ENCODE data around the gene APH1B.

The APH1B gene

GRCh38 chr15:63344731-63345390, 67.5 kb downstream of the APH1B start:
- no peak overlapping the region for H3K9ac ChIP-seq
- H3K36me3 ChIP-seq = no peaks in the 10 kb centered on the region
- H4K20me1 ChIP-seq = no peaks in the 10 kb centered on the region; a peak in 1 of 22 replicates
- no peak for TF ChIP-seq Cebpa-rat (IDR thresholded peaks at IDR 0.05)
- H3K4me2 ChIP-seq = peak overlapping the region in 8 of 11 experiments; percentile 26 to 72 (median 60); a peak in 14 of 22 replicates
- 0 out of 22 replicates have a peak, but pooled peaks cover 0 to 9% (median 0%) of the 10 kb centered on the region in 11 experiments for H3K27me3 ChIP-seq
- H3K4me3 ChIP-seq = no peak overlapping the region
- no peaks in the 10 kb centered on the region for H3K9me3 ChIP-seq (replicated peaks in 1 of 11)
- H3K4me1 ChIP-seq = peaks cover 36 to 66% (median 57%) of the 10 kb centered on the region in 10 experiments
- H3K27ac ChIP-seq = no peak overlapping the region

- Histone ChIP-seq H3K9me3 (replicated peaks in 1 of 11) (no peaks in the 10 kb centered on the region), H3K36me3 (no peaks in the 10 kb centered on the region), H3K4me3 (no peak overlapping the region), H3K4me2 (peak overlapping the region in 8 of 11 experiments; percentile 3 to 65 (median 58); a peak in 12 of 22 replicates), H3K9ac (no peak overlapping the region), H3K27ac (no peak overlapping the region), H3K4me1 (peaks cover 36 to 66% (median 57%) of the 10 kb centered on the region in 10 experiments), H4K20me1 (no peaks in the 10 kb centered on the region), H3K27me3 (0 out of 22 replicates have a peak, but pooled peaks cover 0 to 9% (median 0%) of the 10 kb centered on the region in 11 experiments)
- TF ChIP-seq Cebpa-rat (IDR thresholded peaks at IDR 0.05) = no peak
Observed at GRCh38 chr15:63345391-63345752, 68.0 kb downstream of the APH1B start.

- Histone ChIP-seq H4K20me1 (no peaks in the 10 kb centered on the region), H3K4me1 (peaks cover 36 to 66% (median 57%) of the 10 kb centered on the region in 10 experiments), H3K4me2 (peak overlapping the region; percentile 57 to 83 (median 75))
Observed at GRCh38 chr15:63347074-63347857, 69.9 kb downstream of the APH1B start.

GRCh38 chr15:63348392-63348791, 71.0 kb downstream of the APH1B start:
- Histone ChIP-seq H4K20me1 (no peaks in the 10 kb centered on the region), H3K27me3 (0 out of 22 replicates have a peak, but pooled peaks cover 0 to 9% (median 0%) of the 10 kb centered on the region in 11 experiments), H3K9me3 (replicated peaks in 1 of 11) (no peaks in the 10 kb centered on the region), H3K4me3 (no peak overlapping the region), H3K9ac (peak overlapping the region in 9 of 11 experiments; percentile 25 to 68 (median 54); a peak in 11 of 22 replicates), H3K4me1 (peaks cover 30 to 57% (median 51%) of the 10 kb centered on the region in 10 experiments), H3K27ac (peak overlapping the region; percentile 37 to 84 (median 74); a peak in 21 of 22 replicates), H3K4me2 (peak overlapping the region; percentile 57 to 83 (median 75)), H3K36me3 (no peaks in the 10 kb centered on the region)
- TF ChIP-seq Cebpa-rat (IDR thresholded peaks at IDR 0.05) = no peak

More at GRCh38 chr15:63347074-63347857, 69.9 kb downstream of the APH1B start:
- no peak overlapping the region for H3K9ac ChIP-seq
- H3K27ac ChIP-seq = peak overlapping the region in 7 of 11 experiments; percentile 70 to 83 (median 74); a peak in 7 of 22 replicates
- no peak for TF ChIP-seq Cebpa-rat (IDR thresholded peaks at IDR 0.05)
- H3K36me3 ChIP-seq = no peaks in the 10 kb centered on the region
- H3K4me3 ChIP-seq = no peak overlapping the region
- no peaks in the 10 kb centered on the region for H3K9me3 ChIP-seq (replicated peaks in 1 of 11)
- H3K27me3 ChIP-seq = 0 out of 22 replicates have a peak, but pooled peaks cover 0 to 9% (median 0%) of the 10 kb centered on the region in 11 experiments

- H3K4me3 ChIP-seq = no peak overlapping the region
- no peak for TF ChIP-seq Cebpa-rat (IDR thresholded peaks at IDR 0.05)
- no peaks in the 10 kb centered on the region for H4K20me1 ChIP-seq
- H3K4me2 ChIP-seq = peak overlapping the region; percentile 57 to 83 (median 75)
- peaks cover 27 to 49% (median 43%) of the 10 kb centered on the region in 10 experiments for H3K4me1 ChIP-seq
- H3K9ac ChIP-seq = no peak overlapping the region
- H3K27ac ChIP-seq = peak overlapping the region in 3 of 11 experiments; percentile 77 to 84 (median 80); a peak in 4 of 22 replicates
- no peaks in the 10 kb centered on the region for H3K36me3 ChIP-seq
- H3K27me3 ChIP-seq = 0 out of 22 replicates have a peak, but pooled peaks cover 0 to 9% (median 0%) of the 10 kb centered on the region in 11 experiments
- H3K9me3 ChIP-seq (replicated peaks in 1 of 11) = no peaks in the 10 kb centered on the region
Observed at GRCh38 chr15:63349156-63349555, 71.8 kb downstream of the APH1B start.

GRCh38 chr15:63349621-63350020, 72.2 kb downstream of the APH1B start:
- no peak overlapping the region for H3K9ac ChIP-seq
- no peaks in the 10 kb centered on the region for H3K36me3 ChIP-seq
- no peak overlapping the region for H3K27ac ChIP-seq
- no peaks in the 10 kb centered on the region for H4K20me1 ChIP-seq
- no peak overlapping the region for H3K4me3 ChIP-seq
- H3K4me1 ChIP-seq = peaks cover 27 to 45% (median 39%) of the 10 kb centered on the region in 10 experiments
- H3K9me3 ChIP-seq (replicated peaks in 1 of 11) = no peaks in the 10 kb centered on the region
- no peak for TF ChIP-seq Cebpa-rat (IDR thresholded peaks at IDR 0.05)
- peak overlapping the region in 4 of 11 experiments; percentile 75 to 83 (median 81); a peak in 2 of 22 replicates for H3K4me2 ChIP-seq
- H3K27me3 ChIP-seq = 0 out of 22 replicates have a peak, but pooled peaks cover 0 to 9% (median 0%) of the 10 kb centered on the region in 11 experiments

GRCh38 chr15:63350178-63350621, 72.8 kb downstream of the APH1B start:
- no peak overlapping the region for H3K4me3 ChIP-seq
- no peaks in the 10 kb centered on the region for H3K36me3 ChIP-seq
- no peaks in the 10 kb centered on the region for H3K9me3 ChIP-seq (replicated peaks in 1 of 11)
- H3K4me1 ChIP-seq = peaks cover 27 to 45% (median 37%) of the 10 kb centered on the region in 10 experiments
- H3K4me2 ChIP-seq = no peak overlapping the region
- no peak overlapping the region for H3K9ac ChIP-seq
- H3K27ac ChIP-seq = no peak overlapping the region
- 0 out of 22 replicates have a peak, but pooled peaks cover 0 to 7% (median 0%) of the 10 kb centered on the region in 11 experiments for H3K27me3 ChIP-seq
- no peak for TF ChIP-seq Cebpa-rat (IDR thresholded peaks at IDR 0.05)
- no peaks in the 10 kb centered on the region for H4K20me1 ChIP-seq

- Histone ChIP-seq H3K4me1 (peaks cover 27 to 43% (median 35%) of the 10 kb centered on the region in 10 experiments), H3K4me3 (no peak overlapping the region), H3K9ac (no peak overlapping the region), H3K27ac (no peak overlapping the region), H3K4me2 (no peak overlapping the region), H3K27me3 (no peaks in the 10 kb centered on the region), H3K36me3 (no peaks in the 10 kb centered on the region), H3K9me3 (replicated peaks in 1 of 11) (no peaks in the 10 kb centered on the region), H4K20me1 (no peaks in the 10 kb centered on the region)
- TF ChIP-seq Cebpa-rat (IDR thresholded peaks at IDR 0.05) = no peak
Observed at GRCh38 chr15:63351170-63351569, 73.8 kb downstream of the APH1B start.

GRCh38 chr15:63352808-63353207, 75.4 kb downstream of the APH1B start:
- Histone ChIP-seq H3K27me3 (no peaks in the 10 kb centered on the region), H3K27ac (no peak overlapping the region), H3K4me2 (no peak overlapping the region), H3K9me3 (replicated peaks in 1 of 11) (no peaks in the 10 kb centered on the region), H3K4me3 (no peak overlapping the region), H3K9ac (no peak overlapping the region), H4K20me1 (no peaks in the 10 kb centered on the region), H3K4me1 (peaks cover 15 to 28% (median 20%) of the 10 kb centered on the region in 10 experiments), H3K36me3 (no peaks in the 10 kb centered on the region)
- TF ChIP-seq Cebpa-rat (IDR thresholded peaks at IDR 0.05) = no peak

All from BLaER1 treated with 17β-estradiol and CSF1 and Interleukin-3, amounts not matched to agents 10 nM and 100 nM (cell line).